Activated CD4-positive, alpha-beta T cell treated with anti-CD3 and anti-CD28 coated beads for 36 hours (primary cell): ENCODE measurements around the gene MAN1C1. TPM values are rescaled to one million over a fixed set of nuclear protein-coding genes. Genes with fewer than 3 reads are reported as not detected.

Source experiments
- ATAC-seq: fragments of 200-7000 bp; cut with Tn5 transposase; one replicate; pipeline ENCODE4 v1.10.0; 2021; ENCODE audit warnings: mild to moderate bottlenecking, moderate library complexity
- CTCF ChIA-PET: fragments of 350-600 bp; sonication (Branson Sonifier 250); formaldehyde crosslinking; loops from one replicate; lab custom pipeline; 2021; ENCODE audit warnings: antibody characterized with exemption; lab: Charles Lee
- POLR2A ChIA-PET: fragments of 350-600 bp; sonication (Branson Sonifier 250); formaldehyde crosslinking; loops from one replicate; lab custom pipeline; 2021; ENCODE audit warnings: antibody characterized with exemption, inconsistent platforms; lab: Charles Lee
- DNase-seq: peaks from one replicate; pipeline ENCODE4 v3.0.0-alpha.2; 2020
- H3K27ac Mint-ChIP-seq: one replicate; pipeline ENCODE4 v1.8.0; 2021; ENCODE audit warnings: mixed read lengths
- H3K27me3 Mint-ChIP-seq: one replicate; pipeline ENCODE4 v1.8.0; 2021; ENCODE audit warnings: mixed read lengths
- H3K36me3 Mint-ChIP-seq: one replicate; pipeline ENCODE4 v1.8.0; 2021; ENCODE audit warnings: low read depth, mixed read lengths
- H3K4me1 Mint-ChIP-seq: one replicate; pipeline ENCODE4 v1.8.0; 2021; ENCODE audit warnings: mixed read lengths
- H3K4me3 Mint-ChIP-seq: one replicate; pipeline ENCODE4 v1.8.0; 2021; ENCODE audit warnings: mild to moderate bottlenecking, moderate library complexity, mixed read lengths
- H3K9me3 Mint-ChIP-seq: one replicate; pipeline ENCODE4 v1.8.0; 2021; ENCODE audit warnings: low read depth, mixed read lengths
- intact Hi-C, 2 experiments: fragments of 100-400 bp; cut with DNase I in 1 of 2; cut with micrococcal nuclease in 1 of 2; formaldehyde crosslinking; loops; one replicate each; pipeline versions ENCODE4 v1.14.2 to v1.15.1; 2022 to 2024; cut with DNase I, micrococcal nuclease
- total RNA-seq, 2 experiments: library from RNA; stranded (reverse); gene quantifications; one replicate each; pipeline ENCODE4 v1.2.3, GENCODE V29; 2021

MAN1C1 gene
- total RNA-seq, 2 experiments from 2014 or later = 10.0 to 10.1 TPM

GRCh38 chr1:25671929-25672328 lies 55.3 kb downstream of the MAN1C1 start:
- no peak for ATAC-seq
- Mint-ChIP-seq H3K27me3 (no peaks in the 10 kb centered on the region), H3K9me3 (no peaks in the 10 kb centered on the region), H3K4me3 (no peak overlapping the region), H3K36me3 (peaks cover 11% of the 10 kb centered on the region), H3K4me1 (peaks cover 89% of the 10 kb centered on the region), H3K27ac (no peak overlapping the region)
- ChIA-PET POLR2A (no interaction called here), CTCF (interaction anchor here (0.7 to 1.1 kb wide), 2 partner anchors 10 to 52 kb away, joined by 3 read pairs; no protein-coding TSS in a partner anchor)
- intact Hi-C loops = no loop called here
- no peak for DNase-seq

GRCh38 chr1:25672763-25673409 lies 56.3 kb downstream of the MAN1C1 start:
- no peak for ATAC-seq
- H3K27me3 Mint-ChIP-seq = no peaks in the 10 kb centered on the region
- H3K9me3 Mint-ChIP-seq = no peaks in the 10 kb centered on the region
- CTCF ChIA-PET = interaction anchor here (0.7 kb wide), 1 partner anchor 11 kb away, joined by 3 read pairs; no protein-coding TSS in a partner anchor
- H3K4me3 Mint-ChIP-seq = peak overlapping the region; percentile 9
- peaks cover 91% of the 10 kb centered on the region for H3K4me1 Mint-ChIP-seq
- peak; percentile 24 for DNase-seq
- H3K27ac Mint-ChIP-seq = peak overlapping the region; percentile 34
- POLR2A ChIA-PET = no interaction called here
- H3K36me3 Mint-ChIP-seq = peaks cover 11% of the 10 kb centered on the region
- intact Hi-C loops = no loop called here

- H3K27me3 Mint-ChIP-seq = no peaks in the 10 kb centered on the region
- H3K27ac Mint-ChIP-seq = no peak overlapping the region
- intact Hi-C loops = no loop called here
Observed at GRCh38 chr1:25673456-25673855, 56.9 kb downstream of the MAN1C1 start.

GRCh38 chr1:25673962-25674806 lies 57.6 kb downstream of the MAN1C1 start:
- H3K4me1 Mint-ChIP-seq = peaks cover 93% of the 10 kb centered on the region
- no peaks in the 10 kb centered on the region for H3K9me3 Mint-ChIP-seq
- ChIA-PET POLR2A (interaction anchor here (3.4 kb wide), 1 partner anchor 55 kb away, joined by 17 read pairs; no protein-coding TSS in a partner anchor), CTCF (no interaction called here)
- peaks cover 9% of the 10 kb centered on the region for H3K36me3 Mint-ChIP-seq
- H3K4me3 Mint-ChIP-seq = peak overlapping the region; percentile 25
- peak overlapping the region; percentile 69 for H3K27ac Mint-ChIP-seq
- H3K27me3 Mint-ChIP-seq = no peaks in the 10 kb centered on the region
- ATAC-seq (peak; percentile 21), DNase-seq (no peak)
- intact Hi-C loops = no loop called here

More at GRCh38 chr1:25673456-25673855, 56.9 kb downstream of the MAN1C1 start:
- H3K4me1 Mint-ChIP-seq = peaks cover 92% of the 10 kb centered on the region
- peak; percentile 1 for ATAC-seq
- CTCF ChIA-PET = no interaction called here
- peaks cover 9% of the 10 kb centered on the region for H3K36me3 Mint-ChIP-seq
- no peak overlapping the region for H3K4me3 Mint-ChIP-seq
- POLR2A ChIA-PET = no interaction called here
- peak; percentile 39 for DNase-seq
- H3K9me3 Mint-ChIP-seq = no peaks in the 10 kb centered on the region

GRCh38 chr1:25674807-25675084 lies 58.2 kb downstream of the MAN1C1 start:
- CTCF ChIA-PET = interaction anchor here (2.4 to 2.9 kb wide), 2 partner anchors 52 to 55 kb away, joined by 13 to 30 read pairs; no protein-coding TSS in a partner anchor

GRCh38 chr1:25675729-25676476 lies 59.3 kb downstream of the MAN1C1 start:
- Mint-ChIP-seq H3K27me3 (peaks cover 2% of the 10 kb centered on the region), H3K9me3 (no peaks in the 10 kb centered on the region), H3K4me1 (peaks cover 89% of the 10 kb centered on the region), H3K27ac (peak overlapping the region; percentile 78), H3K36me3 (peaks cover 11% of the 10 kb centered on the region), H3K4me3 (peak overlapping the region; percentile 50)
- CTCF ChIA-PET = interaction anchor here (0.6 to 3.0 kb wide), 25 partner anchors 9 to 845 kb away, joined by 3 to 30 read pairs (median 4); no protein-coding TSS in a partner anchor
- POLR2A ChIA-PET = interaction anchor here (0.5 to 3.4 kb wide), 9 partner anchors 9 to 425 kb away, joined by 3 to 17 read pairs (median 5); no protein-coding TSS in a partner anchor
- DNase-seq (peak; percentile 94), ATAC-seq (peak; percentile 85)
- intact Hi-C loops = loop anchor here (1.0 to 5.0 kb wide), 14 partner anchors 21 to 244 kb away; partner anchors contain the start of genes MACO1 (in 1 of the 2) and MAN1C1 (in 1 of the 2)

More at GRCh38 chr1:25674807-25675084, 58.2 kb downstream of the MAN1C1 start:
- DNase-seq = no peak
- POLR2A ChIA-PET = interaction anchor here (3.4 kb wide), 1 partner anchor 55 kb away, joined by 17 read pairs; no protein-coding TSS in a partner anchor
- ATAC-seq = no peak
- intact Hi-C loops = loop anchor here (5.0 kb wide), 3 partner anchors 112 to 242 kb away; partner anchors contain the start of gene MACO1 (in 1 of the 2)
- H3K36me3 Mint-ChIP-seq = peaks cover 9% of the 10 kb centered on the region
- H3K4me3 Mint-ChIP-seq = peak overlapping the region; percentile 25
- no peaks in the 10 kb centered on the region for H3K27me3 Mint-ChIP-seq
- H3K9me3 Mint-ChIP-seq = no peaks in the 10 kb centered on the region
- peak overlapping the region; percentile 41 for H3K27ac Mint-ChIP-seq
- peaks cover 91% of the 10 kb centered on the region for H3K4me1 Mint-ChIP-seq

GRCh38 chr1:25676488-25676887 lies 59.9 kb downstream of the MAN1C1 start:
- Mint-ChIP-seq H3K27me3 (peaks cover 2% of the 10 kb centered on the region), H3K36me3 (peaks cover 11% of the 10 kb centered on the region), H3K4me1 (peaks cover 84% of the 10 kb centered on the region), H3K27ac (peak overlapping the region; percentile 78), H3K4me3 (peak overlapping the region; percentile 50), H3K9me3 (no peaks in the 10 kb centered on the region)
- DNase-seq (peak; percentile 65), ATAC-seq (peak; percentile 24)
- ChIA-PET POLR2A (interaction anchor here (0.9 to 3.4 kb wide), 9 partner anchors 10 to 127 kb away, joined by 3 to 17 read pairs (median 5); no protein-coding TSS in a partner anchor), CTCF (interaction anchor here (0.6 to 3.0 kb wide), 25 partner anchors 10 to 846 kb away, joined by 3 to 30 read pairs (median 4); no protein-coding TSS in a partner anchor)
- intact Hi-C loops = loop anchor here (1.0 to 5.0 kb wide), 14 partner anchors 20 to 244 kb away; partner anchors contain the start of genes MACO1 (in 1 of the 2) and MAN1C1 (in 1 of the 2)

- Mint-ChIP-seq H3K27me3 (peaks cover 2% of the 10 kb centered on the region), H3K4me3 (peak overlapping the region; percentile 50), H3K4me1 (peaks cover 84% of the 10 kb centered on the region), H3K27ac (peak overlapping the region; percentile 39), H3K36me3 (peaks cover 6% of the 10 kb centered on the region), H3K9me3 (no peaks in the 10 kb centered on the region)
- no peak for DNase-seq
- ChIA-PET POLR2A (interaction anchor here (0.9 to 3.4 kb wide), 4 partner anchors 17 to 69 kb away, joined by 3 to 17 read pairs (median 6); no protein-coding TSS in a partner anchor), CTCF (interaction anchor here (0.6 to 3.0 kb wide), 14 partner anchors 11 to 127 kb away, joined by 3 to 30 read pairs (median 6); no protein-coding TSS in a partner anchor)
- no peak for ATAC-seq
- intact Hi-C loops = loop anchor here (2.0 to 5.0 kb wide), 8 partner anchors 20 to 245 kb away; partner anchors contain the start of gene MACO1 (in 1 of the 2)
Observed at GRCh38 chr1:25677193-25677773, 60.7 kb downstream of the MAN1C1 start.

- intact Hi-C loops = loop anchor here (1.0 to 5.0 kb wide), 4 partner anchors 12 to 247 kb away; partner anchors contain the start of gene MACO1 (in 1 of the 2)
- no peak for ATAC-seq
Observed at GRCh38 chr1:25679171-25679570, 62.6 kb downstream of the MAN1C1 start.

GRCh38 chr1:25680701-25681100 lies 64.1 kb downstream of the MAN1C1 start:
- H3K27ac Mint-ChIP-seq = no peak overlapping the region
- CTCF ChIA-PET = no interaction called here
- no peak overlapping the region for H3K4me3 Mint-ChIP-seq
- H3K27me3 Mint-ChIP-seq = peaks cover 2% of the 10 kb centered on the region
- intact Hi-C loops = no loop called here
- no peak for DNase-seq
- no peaks in the 10 kb centered on the region for H3K9me3 Mint-ChIP-seq
- ATAC-seq = no peak
- peaks cover 2% of the 10 kb centered on the region for H3K36me3 Mint-ChIP-seq
- POLR2A ChIA-PET = no interaction called here
- H3K4me1 Mint-ChIP-seq = peaks cover 72% of the 10 kb centered on the region

More at GRCh38 chr1:25679171-25679570, 62.6 kb downstream of the MAN1C1 start:
- H3K4me3 Mint-ChIP-seq = no peak overlapping the region
- no peaks in the 10 kb centered on the region for H3K9me3 Mint-ChIP-seq
- peaks cover 2% of the 10 kb centered on the region for H3K36me3 Mint-ChIP-seq
- ChIA-PET CTCF (interaction anchor here (0.9 to 1.4 kb wide), 5 partner anchors 14 to 122 kb away, joined by 3 to 7 read pairs (median 4); no protein-coding TSS in a partner anchor), POLR2A (no interaction called here)
- H3K4me1 Mint-ChIP-seq = peaks cover 78% of the 10 kb centered on the region
- H3K27me3 Mint-ChIP-seq = peaks cover 2% of the 10 kb centered on the region
- no peak overlapping the region for H3K27ac Mint-ChIP-seq
- no peak for DNase-seq
